ENCODE data around the gene KCNMA1.

The KCNMA1 gene

GRCh38 chr10:77313066-77313750 is 324.4 kb downstream of the KCNMA1 start:
- DNase-seq = peak; percentile 5

- peak; percentile 14 for DNase-seq
Measured at GRCh38 chr10:77311186-77311585, 326.4 kb downstream of the KCNMA1 start.

GRCh38 chr10:77310288-77310840 is 327.2 kb downstream of the KCNMA1 start:
- DNase-seq = no peak

DNA sequence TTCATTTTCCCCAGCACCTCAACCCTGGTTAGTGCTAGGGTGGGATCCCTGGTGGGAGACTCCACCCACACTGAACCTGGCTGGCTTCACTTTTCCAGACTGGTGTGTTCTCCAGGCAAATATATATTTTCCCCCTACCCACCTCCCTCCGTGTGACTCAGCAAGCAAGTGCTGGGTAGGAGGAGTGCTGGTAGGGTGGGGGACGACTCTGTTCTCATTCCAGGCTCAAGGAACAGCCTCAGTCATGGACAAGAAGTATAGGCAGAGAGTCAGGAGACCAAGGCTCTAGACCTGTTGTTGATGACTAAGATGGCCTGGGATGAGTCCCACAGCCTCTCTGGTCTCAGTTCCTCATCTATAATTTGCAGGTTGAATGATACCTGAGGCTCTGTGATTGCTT is 328.1 kb downstream of the KCNMA1 start:
- DNase-seq = no peak

- DNase-seq = no peak
Measured at GRCh38 chr10:77309092-77309491, 328.5 kb downstream of the KCNMA1 start.

DNA sequence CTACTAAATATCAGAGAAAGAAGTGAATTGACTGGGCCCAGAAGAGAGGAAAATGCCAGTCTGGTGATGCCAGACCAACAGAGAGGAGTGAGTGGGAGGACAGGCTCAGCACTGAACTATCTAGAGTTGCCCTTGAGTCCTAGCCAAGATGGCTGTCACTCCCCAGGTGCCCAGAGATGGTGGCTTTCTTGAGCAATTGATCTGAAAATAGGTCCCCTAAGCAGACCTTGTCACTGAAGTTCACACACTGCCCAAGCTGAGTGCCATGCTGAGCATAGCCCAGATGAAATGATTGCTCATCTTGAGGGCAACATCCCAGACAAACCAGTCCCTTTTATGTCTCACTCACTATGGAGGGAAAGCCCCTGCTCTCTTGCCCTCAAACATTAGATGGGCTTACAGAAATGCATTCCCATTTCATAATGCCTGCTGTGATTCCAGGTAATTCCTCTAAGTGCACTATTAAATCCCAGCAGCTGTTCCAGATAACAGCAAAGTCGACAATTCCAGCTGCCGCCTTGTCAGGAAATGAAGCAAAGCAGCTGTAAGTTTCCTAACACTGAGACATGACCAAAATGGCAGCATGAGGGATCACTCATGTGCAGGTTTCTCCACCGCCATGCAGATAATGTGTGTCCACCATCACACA is 329.4 kb downstream of the KCNMA1 start:
- peak; percentile 52 for DNase-seq

- DNase-seq = no peak
Measured at GRCh38 chr10:77306666-77307065, 330.9 kb downstream of the KCNMA1 start.

- peak; percentile 16 for DNase-seq
Measured at GRCh38 chr10:77305650-77306632, 331.7 kb downstream of the KCNMA1 start.

- DNase-seq = no peak
Measured at GRCh38 chr10:77304192-77304591, 333.4 kb downstream of the KCNMA1 start.

- no peak for DNase-seq
Measured at GRCh38 chr10:77301305-77301730, 336.3 kb downstream of the KCNMA1 start.

GRCh38 chr10:77300682-77301302 is 336.8 kb downstream of the KCNMA1 start:
- DNase-seq = no peak

DNA sequence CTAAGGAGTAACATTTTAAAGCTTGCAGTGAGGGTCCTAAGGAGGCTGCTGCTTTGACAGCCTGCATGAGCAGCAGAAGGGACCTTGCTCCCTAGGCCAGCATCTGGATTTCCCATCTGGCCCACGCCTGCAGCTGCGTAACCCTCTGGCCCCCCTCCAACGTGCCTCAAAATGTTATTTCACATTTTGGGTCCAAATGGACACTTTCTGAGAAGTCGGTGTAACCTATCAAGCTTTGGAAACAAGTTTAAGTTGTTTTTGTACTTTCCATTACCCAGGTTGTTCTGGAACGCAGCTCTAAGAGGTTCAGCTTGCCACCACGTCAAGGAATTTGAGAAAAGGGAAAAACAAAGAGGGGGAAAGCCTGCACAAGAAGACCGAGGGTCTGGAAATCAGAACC is 338.3 kb downstream of the KCNMA1 start:
- no peak for DNase-seq

GRCh38 chr10:77297393-77297739 is 340.2 kb downstream of the KCNMA1 start:
- no peak for DNase-seq

DNA sequence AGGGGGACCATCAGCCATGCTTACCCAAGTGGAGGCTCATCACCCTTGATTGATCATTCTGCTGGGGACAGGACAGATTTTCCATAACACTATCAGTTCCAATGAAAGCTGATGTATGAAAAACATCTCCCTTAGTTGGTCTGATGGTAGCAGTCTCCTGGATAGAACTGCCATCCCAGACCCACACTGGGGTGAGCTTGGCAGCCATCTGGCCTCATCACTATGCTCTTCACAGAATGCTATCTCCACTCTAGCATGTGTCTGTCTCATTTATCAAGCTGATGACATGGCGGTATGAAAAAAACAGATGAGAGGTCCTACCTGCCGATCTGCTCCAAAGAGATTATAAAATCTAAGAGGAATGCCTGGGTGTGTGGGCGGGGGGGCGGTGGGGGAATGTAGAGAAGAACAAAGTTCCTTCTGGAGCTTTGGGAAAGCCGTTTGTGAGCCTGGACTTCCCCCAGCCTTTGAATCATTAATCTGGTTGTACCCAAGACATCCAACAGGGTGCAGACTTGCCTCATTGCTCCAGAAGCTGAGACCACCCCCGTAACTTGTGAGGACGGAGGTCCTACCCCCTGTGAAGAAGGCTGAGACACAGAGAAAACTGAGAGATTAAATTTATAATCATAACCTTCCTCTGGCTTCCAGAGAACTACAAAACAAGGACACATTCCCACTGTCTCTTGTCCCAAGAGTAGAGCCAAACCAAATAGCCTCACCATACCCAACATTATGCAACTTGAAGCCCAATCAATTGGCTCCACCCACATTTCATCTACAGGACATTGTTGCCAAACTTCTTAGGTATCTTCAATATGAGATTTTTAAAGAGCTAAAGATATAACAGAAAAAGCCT is 340.8 kb downstream of the KCNMA1 start:
- no peak for DNase-seq

DNA sequence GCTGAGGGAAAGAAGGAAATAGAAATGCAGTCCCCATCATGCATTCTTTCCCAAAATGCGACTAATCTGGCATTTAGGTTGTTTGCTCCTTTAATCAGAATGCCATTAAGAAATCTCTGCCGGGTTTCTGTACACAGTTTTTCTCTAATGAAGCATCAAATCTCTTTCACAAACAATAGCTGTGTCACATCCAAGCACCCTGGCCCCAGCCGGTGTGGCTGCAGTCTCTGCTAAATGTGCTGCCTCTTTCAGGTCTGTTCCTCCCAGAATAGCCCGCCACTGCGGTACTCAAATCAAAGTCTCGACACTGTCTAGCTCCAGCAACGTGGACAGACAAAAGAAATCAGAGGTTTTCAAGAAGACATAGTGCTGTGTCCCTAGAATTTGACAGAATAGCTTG is 343.8 kb downstream of the KCNMA1 start:
- no peak for DNase-seq

GRCh38 chr10:77293347-77293746 is 344.3 kb downstream of the KCNMA1 start:
- no peak for DNase-seq

DNA sequence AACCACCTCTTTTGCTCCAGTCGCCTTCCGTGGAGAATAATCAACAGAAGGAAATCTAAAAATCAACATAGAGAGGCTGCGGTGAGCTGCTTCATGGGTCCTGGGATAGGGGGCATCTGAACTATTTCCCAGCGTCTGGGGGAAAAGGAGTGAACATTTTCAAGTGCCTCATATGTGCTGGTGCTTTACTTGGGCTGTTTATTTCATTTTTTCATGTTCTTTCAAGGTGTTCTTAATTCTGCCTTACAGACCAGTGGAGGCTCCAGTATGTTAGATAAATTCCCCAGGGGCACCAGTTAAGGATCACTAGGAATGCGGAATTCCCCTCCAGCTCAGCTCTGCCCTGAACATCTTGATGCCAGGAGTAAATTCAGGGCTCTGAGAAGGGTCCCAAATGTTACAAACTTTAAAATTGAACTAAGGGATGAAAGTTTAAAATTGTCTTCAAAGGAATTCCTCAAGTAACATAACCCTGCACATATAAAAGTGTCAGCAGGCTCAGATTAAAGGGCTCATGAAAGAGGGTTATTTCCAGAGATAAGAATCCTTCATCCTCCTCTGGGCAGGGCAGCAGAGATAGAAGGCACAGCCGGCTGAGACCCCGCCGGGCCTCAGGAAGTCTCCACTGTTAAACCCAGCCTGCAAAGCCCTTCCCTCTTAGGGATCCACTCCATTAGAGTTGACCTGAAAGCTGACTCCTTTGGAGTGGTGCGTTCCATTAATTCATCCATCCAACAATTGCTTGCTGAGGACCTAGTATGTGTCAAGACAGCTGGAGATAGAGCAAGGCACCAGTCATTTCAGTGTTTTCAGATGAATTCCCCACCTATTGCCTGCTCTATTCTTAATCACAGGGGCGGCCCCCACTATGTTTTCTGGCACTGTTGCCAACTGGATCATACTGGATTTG is 345.8 kb downstream of the KCNMA1 start:
- DNase-seq = no peak

DNA sequence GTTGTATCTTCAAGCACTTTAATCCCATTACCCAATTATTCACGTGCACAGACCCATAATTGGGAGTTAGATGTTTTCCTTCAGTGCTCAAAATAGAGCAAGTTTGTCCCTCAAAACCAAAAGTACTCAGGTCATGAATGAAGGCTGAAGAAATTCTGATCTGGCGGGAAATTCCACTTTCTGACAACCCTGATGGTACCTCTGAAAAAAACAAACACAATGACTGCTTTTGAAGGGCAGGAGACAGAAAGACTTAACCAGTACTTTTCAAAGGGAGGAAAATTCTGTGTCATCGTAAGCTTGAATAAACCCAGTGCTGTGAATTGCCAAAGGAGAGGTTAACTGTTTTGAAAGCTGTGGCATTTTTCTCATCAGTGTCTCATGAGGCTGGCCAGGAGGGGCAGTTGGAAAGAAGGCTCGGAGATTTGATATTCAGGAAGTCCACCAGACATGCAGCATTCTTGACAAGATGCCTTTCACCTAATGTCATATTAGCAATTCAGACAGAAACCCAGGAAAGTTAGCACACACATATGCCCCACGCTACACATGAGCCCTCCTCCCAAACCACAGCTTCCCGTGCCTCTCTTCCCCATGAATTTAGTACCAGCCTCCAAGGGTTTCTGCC is 347.0 kb downstream of the KCNMA1 start:
- no peak for DNase-seq

DNA sequence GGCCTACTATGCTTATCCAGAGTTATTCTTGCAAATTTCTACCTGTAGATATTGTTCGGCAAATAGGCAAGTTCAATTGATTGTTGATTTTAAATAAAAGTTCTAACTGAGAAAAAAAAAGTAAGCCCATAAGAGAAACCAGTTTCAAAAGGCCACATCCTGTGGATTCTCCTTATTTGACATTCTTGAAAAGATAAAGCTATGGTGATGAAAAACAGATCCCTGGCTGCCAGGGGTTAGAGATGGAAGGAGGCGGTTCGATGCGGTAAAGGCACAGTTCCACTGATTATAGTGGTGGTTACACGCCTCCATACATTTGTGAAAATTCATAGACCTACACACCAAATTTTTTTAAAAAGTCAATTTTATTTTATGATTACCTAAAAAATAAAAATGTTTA is 347.8 kb downstream of the KCNMA1 start:
- no peak for DNase-seq

DNA sequence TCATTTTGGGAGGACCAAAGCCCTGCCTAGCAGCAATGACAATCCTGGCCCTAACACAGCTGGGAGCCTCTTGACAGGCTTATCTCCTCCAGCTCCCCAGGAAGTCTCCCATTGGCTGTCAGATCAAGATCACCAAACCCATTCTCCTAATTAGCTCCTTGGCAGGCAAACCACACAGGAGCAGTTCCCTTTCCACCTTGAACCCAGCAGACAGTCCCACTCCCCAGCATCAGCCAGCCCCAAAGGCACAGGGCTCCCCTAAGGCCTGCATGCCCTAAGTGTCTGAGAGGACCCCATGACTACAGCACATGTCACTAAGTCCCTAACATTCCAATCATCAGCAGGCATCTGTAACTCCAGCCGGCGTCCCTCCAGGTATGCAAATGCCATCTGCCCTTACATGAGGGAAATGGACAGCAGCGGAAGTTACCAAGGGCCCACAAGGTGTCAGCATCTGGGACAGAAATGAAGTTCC is 348.5 kb downstream of the KCNMA1 start:
- peak; percentile 15 for DNase-seq
